AG09319 (cell line): ENCODE data around the gene AVEN.
"Not testable (repeated sequence)": the region's sequence is repeated elsewhere in the genome, so short reads cannot be mapped to it uniquely, and the experiment has no call there.

Experiments
- DNase-seq: peaks from one replicate; pipeline ENCODE4 v3.0.0-alpha.2; 2010; ENCODE audit warnings: low read depth; ENCODE audit errors: extremely low read depth
- TF ChIP-seq, protein P1 (sequence below): IDR thresholded peaks from 2 replicates; pipeline ENCODE4 v1.5.1; 2011; ENCODE audit warnings: low read depth, mild to moderate bottlenecking, inconsistent platforms, low read length, moderate library complexity

AVEN gene

GRCh38 chr15:33822479-33822878, 216.5 kb downstream of the AVEN start:
- TF ChIP-seq, protein P1, sequence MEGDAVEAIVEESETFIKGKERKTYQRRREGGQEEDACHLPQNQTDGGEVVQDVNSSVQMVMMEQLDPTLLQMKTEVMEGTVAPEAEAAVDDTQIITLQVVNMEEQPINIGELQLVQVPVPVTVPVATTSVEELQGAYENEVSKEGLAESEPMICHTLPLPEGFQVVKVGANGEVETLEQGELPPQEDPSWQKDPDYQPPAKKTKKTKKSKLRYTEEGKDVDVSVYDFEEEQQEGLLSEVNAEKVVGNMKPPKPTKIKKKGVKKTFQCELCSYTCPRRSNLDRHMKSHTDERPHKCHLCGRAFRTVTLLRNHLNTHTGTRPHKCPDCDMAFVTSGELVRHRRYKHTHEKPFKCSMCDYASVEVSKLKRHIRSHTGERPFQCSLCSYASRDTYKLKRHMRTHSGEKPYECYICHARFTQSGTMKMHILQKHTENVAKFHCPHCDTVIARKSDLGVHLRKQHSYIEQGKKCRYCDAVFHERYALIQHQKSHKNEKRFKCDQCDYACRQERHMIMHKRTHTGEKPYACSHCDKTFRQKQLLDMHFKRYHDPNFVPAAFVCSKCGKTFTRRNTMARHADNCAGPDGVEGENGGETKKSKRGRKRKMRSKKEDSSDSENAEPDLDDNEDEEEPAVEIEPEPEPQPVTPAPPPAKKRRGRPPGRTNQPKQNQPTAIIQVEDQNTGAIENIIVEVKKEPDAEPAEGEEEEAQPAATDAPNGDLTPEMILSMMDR, result no peak
- DNase-seq, result no peak

DNA sequence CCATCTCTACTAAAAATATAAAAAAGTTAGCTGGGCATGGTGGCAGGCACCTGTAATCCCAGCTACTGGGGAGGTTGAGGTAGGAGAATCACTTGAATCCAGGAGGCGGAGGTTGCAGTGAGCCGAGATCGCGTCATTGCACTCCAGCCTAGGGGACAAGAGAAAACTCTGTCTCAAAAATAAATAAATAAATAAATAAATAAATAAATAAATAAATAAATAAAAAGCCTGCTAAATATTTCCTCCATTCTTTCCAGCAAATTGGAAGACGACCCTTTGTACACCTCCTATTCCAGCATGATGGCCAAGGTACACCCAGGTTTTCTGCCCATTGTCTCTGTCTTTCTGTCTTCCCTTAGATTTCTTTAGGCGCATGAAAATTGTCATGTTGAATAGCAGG, 219.5 kb downstream of the AVEN start:
- not testable (repeated sequence) for DNase-seq
